HG02970 (cell line): Measurements from ENCODE around the gene WBP1L.
"Not testable (repeated sequence)": the region's sequence is repeated elsewhere in the genome, so short reads cannot be mapped to it uniquely, and the experiment has no call there.

Source experiments
- ATAC-seq: cut with Tn5 transposase; IDR thresholded peaks from one replicate; pipeline ENCODE4 v1.9.1; 2021; ENCODE audit warnings: mild to moderate bottlenecking, moderate library complexity, moderate number of reproducible peaks; ENCODE audit not compliant: unreplicated experiment, low FRiP score

The WBP1L gene

GRCh38 chr10:102721954-102722353, 21.8 kb upstream of the WBP1L start:
- no peak for ATAC-seq

DNA sequence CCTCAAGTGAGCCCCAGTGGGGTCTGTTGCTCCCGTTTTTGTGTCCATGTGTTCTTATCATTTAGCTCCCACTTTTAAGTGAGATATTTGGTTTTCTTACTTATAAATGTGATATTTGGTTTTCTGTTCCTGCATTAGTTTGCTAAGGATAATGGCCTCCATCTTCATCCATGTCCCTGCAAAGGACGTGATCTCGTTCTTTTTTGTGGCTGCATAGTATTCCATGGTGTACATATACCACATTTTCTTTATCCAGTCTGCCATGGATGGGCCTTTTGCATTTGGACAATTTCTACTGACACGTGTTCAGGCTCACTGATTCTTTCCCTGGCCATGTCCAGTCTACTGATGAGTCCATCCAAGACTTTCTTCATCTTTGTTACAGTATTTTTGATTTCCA, 19.8 kb upstream of the WBP1L start:
- no peak for ATAC-seq

- ATAC-seq: no peak
These were observed 17.5 kb upstream of the WBP1L start for GRCh38 chr10:102726274-102726673.

DNA sequence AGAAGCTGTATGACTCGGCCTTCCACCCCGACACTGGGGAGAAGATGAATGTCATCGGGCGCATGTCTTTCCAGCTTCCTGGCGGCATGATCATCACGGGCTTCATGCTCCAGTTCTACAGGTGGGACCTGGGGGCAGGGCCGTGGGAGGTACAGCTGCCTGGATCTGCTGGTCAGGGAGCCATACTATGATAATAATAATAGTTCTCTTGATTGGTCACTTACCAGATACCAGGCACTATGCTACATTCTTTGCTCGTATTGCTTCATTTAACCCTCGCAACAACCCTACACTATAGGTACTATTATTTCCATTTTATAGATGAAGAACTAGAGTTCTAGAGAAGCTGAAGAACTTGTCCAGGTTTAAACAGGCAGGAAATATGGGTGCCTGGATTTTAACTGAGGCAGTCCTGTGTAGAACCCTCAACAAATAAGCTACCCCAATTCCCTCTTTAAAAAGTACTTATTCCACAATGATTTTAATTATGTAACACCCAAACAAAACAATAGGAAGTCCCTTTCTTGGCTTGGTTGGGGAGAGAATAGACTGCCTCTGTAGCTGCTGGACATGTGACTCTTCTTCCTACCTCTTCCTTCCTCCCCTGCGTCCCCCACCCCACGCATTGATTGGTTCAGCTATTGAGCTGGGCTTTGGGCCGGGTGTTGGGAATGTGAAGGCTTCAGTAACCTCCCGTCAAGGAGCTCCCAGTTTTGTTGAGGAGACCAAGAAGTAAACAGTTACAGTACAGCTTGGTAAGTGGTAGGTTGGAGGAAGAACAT, 16.5 kb upstream of the WBP1L start:
- ATAC-seq: no peak

- ATAC-seq: no peak
These were observed 14.4 kb upstream of the WBP1L start for GRCh38 chr10:102729029-102730026.

GRCh38 chr10:102731222-102731800, 12.4 kb upstream of the WBP1L start:
- ATAC-seq: no peak

- no peak for ATAC-seq
These were observed 11.1 kb upstream of the WBP1L start for GRCh38 chr10:102732661-102733060.

- ATAC-seq: no peak
These were observed 8.6 kb upstream of the WBP1L start for GRCh38 chr10:102735065-102735562.

GRCh38 chr10:102738692-102739121, 5.0 kb upstream of the WBP1L start:
- ATAC-seq: no peak

DNA sequence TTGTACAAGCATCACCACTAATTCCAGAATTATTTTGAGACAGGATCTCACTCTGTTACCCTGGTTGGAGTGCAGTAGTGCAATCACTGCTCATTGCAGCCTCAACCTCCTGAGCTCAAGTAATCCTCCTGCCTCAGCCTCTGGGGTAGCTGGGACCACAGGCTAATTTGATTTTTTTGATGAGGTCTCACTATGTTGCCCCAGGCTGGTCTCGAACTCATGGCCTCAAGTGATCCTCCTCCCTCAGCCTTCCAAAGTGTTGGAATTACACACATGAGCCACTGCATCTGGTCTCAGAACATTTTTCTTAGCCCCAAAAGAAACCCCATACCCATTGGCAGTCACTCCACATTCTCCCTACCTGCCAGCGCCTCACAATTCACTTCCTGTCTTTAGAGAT, 3.5 kb upstream of the WBP1L start:
- ATAC-seq: no peak

GRCh38 chr10:102741726-102742237, 2.0 kb upstream of the WBP1L start:
- ATAC-seq: no peak

DNA sequence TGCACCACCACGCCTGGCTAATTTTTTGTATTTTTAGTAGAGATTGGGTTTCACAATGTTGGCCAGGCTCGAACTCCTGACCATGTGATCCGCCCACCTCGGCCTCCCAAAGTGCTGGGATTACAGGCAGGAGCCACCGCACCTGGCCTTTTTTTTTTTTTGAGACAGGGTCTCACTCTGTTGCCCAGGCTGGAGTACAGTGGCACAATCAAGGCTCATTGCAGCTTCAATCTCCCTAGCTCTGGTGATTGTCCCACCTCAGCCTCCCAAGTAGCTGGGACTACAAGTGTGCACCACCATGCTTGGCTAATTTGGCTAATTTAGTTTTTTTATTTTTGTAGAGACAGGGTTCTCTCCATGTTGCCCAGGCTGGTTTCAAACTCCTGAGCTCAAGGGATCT, 1.4 kb upstream of the WBP1L start:
- ATAC-seq: not testable (repeated sequence)

- ATAC-seq: no peak
These were observed 615 bp upstream of the WBP1L start for GRCh38 chr10:102743078-102743587.

GRCh38 chr10:102744374-102745051, 765 bp downstream of the WBP1L start:
- no peak for ATAC-seq

GRCh38 chr10:102745157-102745556, 1.4 kb downstream of the WBP1L start:
- no peak for ATAC-seq

GRCh38 chr10:102752266-102752930, 8.7 kb downstream of the WBP1L start:
- no peak for ATAC-seq

DNA sequence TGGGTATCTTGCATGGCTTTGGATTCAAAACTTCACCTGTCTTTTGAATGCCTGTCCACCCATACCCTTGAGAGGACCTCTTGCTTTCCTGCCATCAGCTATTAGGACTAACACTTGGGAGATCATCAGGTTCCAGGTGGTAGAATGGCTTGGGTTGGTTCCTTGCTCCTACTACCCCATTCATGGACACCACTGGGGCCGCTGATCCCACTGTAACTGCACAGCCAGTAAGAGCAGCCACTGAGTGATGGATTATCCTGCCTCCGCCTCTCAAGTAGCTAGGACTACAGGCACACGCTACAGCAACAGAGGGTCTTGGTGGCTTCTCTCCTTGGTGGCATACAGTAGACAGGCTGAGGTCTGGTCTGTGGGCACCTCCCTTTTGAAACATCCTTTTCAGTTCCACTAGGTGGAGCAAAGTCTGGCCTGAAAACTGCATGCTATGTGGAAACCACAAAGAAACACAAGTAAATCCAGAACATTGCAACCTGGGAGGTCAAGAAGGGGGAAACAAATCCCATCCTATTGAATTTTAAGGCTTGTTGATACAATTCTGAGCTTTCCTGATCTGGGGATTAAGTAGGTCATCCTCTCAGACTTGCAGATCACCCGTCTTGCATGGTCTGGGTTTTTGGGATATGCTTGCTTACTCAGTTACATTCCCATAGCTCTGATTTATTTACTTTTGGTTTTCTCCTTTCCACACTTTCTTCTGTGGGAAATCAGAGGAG, 9.4 kb downstream of the WBP1L start:
- ATAC-seq: no peak

DNA sequence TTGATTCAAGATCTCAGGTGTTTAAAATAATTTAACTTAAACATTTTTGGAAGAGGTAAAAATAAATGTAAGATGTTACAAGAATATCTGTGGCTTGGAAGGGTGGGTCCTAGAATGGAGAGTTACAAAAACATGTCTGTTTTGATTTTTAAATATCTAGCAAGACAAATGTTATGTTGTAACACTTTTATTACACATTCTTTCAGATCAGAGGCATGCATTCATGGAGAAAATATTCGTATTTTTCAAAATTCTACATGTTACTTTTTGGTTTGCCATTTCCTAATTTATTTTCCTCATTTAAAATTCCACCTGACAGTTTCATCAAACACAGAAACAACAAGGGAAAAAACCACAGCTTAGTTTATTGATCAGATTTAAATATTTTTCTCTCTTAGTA, 10.0 kb downstream of the WBP1L start:
- ATAC-seq: no peak

DNA sequence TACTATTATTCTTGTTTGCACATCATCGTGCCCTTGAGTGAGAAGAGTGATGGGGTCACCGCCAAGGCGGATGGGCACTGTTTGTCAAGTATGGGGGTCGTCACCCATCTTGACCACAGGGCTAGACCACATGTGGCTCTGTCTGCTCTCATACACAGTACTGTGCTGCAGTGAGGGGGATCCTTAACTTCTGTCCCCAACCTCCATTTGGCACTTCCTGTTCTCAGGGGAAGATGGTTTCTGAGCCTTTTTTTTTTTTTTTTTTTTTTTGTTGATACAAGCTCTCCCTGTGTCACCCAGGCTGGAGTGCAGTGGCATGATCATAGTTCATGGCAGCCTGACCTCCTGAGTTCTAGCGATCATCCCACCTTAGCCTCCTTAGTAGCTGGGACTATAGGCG, 13.6 kb downstream of the WBP1L start:
- ATAC-seq: no peak
